22Rv1 (cell line): ENCODE results near the gene GSTO2.

ENCODE experiments used
- CTCF ChIP-seq: fragments of 450-650 bp; IDR thresholded peaks from 2 replicates; pipeline ENCODE4 v1.5.1; 2017; ENCODE audit warnings: mild to moderate bottlenecking
- ZFX ChIP-seq: fragments of 450-650 bp; IDR thresholded peaks from 2 replicates; pipeline ENCODE4 v1.6.1; 2017; ENCODE audit warnings: antibody characterized with exemption, borderline replicate concordance

GRCh38 chr10:104304927-104305326 is 35.9 kb downstream of the GSTO2 start:
- TF ChIP-seq CTCF (no peak), ZFX (no peak)
